ENCODE measurements around the gene PAFAH2. TPM values are rescaled to one million over a fixed set of nuclear protein-coding genes. Genes with fewer than 3 reads are reported as not detected.
A peak's percentile ranks its signal among the peaks of the same experiment; 100 is the strongest.

Gene PAFAH2
- total RNA-seq, 1 donor from 2014 or later = 10.7 TPM

DNA sequence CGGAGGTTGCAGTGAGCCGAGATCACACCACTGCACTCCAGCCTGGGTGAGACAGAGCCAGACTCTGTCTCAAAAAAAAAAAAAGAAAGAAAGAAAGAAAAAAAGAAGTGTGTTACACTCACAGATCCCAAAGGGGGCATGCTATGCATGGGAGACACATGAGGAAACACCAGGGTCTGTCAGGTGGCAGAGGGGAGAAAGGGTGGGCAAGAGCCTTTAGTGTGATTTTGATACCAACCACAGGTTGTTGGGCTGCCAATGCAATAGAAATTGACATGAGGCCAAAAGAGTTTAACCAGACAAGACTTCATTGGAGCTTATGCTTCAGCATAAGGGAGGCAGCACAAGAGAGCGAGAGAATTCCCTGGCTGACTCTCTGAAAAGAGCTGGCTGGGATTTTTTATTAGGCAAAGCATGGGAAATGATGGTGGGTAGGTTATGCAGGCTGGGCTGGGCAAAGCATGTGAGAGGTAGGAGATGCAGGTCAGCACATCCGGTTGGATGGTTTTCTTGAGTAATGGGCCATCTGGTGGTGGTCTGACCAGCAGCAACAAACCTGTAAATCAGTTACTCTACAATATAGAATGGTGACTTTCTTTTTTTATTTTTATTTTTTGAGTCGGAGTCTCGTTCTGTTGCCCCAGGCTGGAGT is 12.1 kb upstream of the PAFAH2 start:
- H3K4me1 Mint-ChIP-seq = peaks cover 19% of the 10 kb centered on the region
- no peak for DNase-seq (ENCODE audit: low read depth, low spot score)
- H3K9me3 Mint-ChIP-seq = no peaks in the 10 kb centered on the region
- no peaks in the 10 kb centered on the region for H3K27me3 Mint-ChIP-seq (ENCODE audit: low read depth)
- no peaks in the 10 kb centered on the region for H3K36me3 Mint-ChIP-seq (ENCODE audit: low read depth)
- TF ChIP-seq, protein P1, sequence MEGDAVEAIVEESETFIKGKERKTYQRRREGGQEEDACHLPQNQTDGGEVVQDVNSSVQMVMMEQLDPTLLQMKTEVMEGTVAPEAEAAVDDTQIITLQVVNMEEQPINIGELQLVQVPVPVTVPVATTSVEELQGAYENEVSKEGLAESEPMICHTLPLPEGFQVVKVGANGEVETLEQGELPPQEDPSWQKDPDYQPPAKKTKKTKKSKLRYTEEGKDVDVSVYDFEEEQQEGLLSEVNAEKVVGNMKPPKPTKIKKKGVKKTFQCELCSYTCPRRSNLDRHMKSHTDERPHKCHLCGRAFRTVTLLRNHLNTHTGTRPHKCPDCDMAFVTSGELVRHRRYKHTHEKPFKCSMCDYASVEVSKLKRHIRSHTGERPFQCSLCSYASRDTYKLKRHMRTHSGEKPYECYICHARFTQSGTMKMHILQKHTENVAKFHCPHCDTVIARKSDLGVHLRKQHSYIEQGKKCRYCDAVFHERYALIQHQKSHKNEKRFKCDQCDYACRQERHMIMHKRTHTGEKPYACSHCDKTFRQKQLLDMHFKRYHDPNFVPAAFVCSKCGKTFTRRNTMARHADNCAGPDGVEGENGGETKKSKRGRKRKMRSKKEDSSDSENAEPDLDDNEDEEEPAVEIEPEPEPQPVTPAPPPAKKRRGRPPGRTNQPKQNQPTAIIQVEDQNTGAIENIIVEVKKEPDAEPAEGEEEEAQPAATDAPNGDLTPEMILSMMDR (conservative IDR thresholded peaks at IDR 0.05) = peak; percentile 58
- no peak overlapping the region for H3K4me3 Mint-ChIP-seq
- no peak overlapping the region for H3K27ac Mint-ChIP-seq (ENCODE audit: unreplicated experiment)

DNA sequence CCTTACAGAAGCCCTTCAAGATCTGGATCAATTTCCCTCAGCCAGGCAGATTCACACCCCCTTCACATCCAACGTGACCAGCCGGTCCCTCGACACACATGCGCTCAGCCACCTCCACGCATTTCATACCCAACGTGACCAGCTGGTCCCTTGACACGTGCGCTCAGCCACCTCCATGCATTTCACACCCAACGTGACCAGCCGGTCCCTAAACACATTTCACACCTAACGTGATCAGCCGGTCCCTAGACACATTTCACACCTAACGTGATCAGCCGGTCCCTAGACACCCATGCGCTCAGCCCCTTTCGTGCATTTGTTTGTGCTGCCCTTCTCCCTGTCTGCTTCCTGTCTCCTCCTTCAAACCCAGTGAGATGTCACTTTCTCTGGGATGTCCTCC is 8.8 kb upstream of the PAFAH2 start:
- DNase-seq (ENCODE audit: low read depth, low spot score) = no peak
- Mint-ChIP-seq H3K27ac (ENCODE audit: unreplicated experiment) (peak overlapping the region; percentile 27), H3K27me3 (ENCODE audit: low read depth) (no peaks in the 10 kb centered on the region), H3K9me3 (no peaks in the 10 kb centered on the region), H3K4me3 (no peak overlapping the region), H3K36me3 (ENCODE audit: low read depth) (no peaks in the 10 kb centered on the region), H3K4me1 (peaks cover 24% of the 10 kb centered on the region)
- TF ChIP-seq, protein P1 (conservative IDR thresholded peaks at IDR 0.05) = no peak

- DNase-seq (ENCODE audit: low read depth, low spot score) = no peak
- Mint-ChIP-seq H3K4me3 (no peak overlapping the region), H3K4me1 (peaks cover 15% of the 10 kb centered on the region), H3K9me3 (no peaks in the 10 kb centered on the region), H3K27me3 (ENCODE audit: low read depth) (no peaks in the 10 kb centered on the region), H3K36me3 (ENCODE audit: low read depth) (no peaks in the 10 kb centered on the region), H3K27ac (ENCODE audit: unreplicated experiment) (no peak overlapping the region)
- TF ChIP-seq, protein P1 (conservative IDR thresholded peaks at IDR 0.05) = no peak
Measured at GRCh38 chr1:26005434-26006105, 7.7 kb upstream of the PAFAH2 start.

- Mint-ChIP-seq H3K9me3 (no peaks in the 10 kb centered on the region), H3K27me3 (ENCODE audit: low read depth) (no peaks in the 10 kb centered on the region), H3K4me1 (peaks cover 10% of the 10 kb centered on the region), H3K27ac (ENCODE audit: unreplicated experiment) (no peak overlapping the region), H3K4me3 (no peak overlapping the region), H3K36me3 (ENCODE audit: low read depth) (no peaks in the 10 kb centered on the region)
- DNase-seq (ENCODE audit: low read depth, low spot score) = no peak
- TF ChIP-seq, protein P1 (conservative IDR thresholded peaks at IDR 0.05) = no peak
Measured at GRCh38 chr1:26003756-26004155, 5.9 kb upstream of the PAFAH2 start.

DNA sequence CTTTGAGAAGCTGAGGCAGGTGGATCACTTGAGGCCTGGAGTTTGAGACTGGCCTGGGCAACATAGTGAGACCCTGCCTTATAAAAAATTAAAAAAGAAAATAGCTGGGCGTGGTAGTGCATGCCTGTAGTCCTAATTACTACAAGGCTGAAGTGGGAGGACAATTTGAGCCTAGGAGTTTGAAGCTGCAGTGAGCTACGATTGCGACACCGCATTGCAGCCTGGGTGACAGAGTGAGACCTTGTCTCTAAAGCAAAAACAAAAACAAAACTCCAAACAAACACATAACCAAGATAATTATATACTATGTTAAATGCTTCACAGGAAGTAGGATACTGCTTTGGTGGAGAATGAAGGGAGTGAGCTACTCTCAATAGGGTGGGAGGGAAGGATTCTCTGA is 5.4 kb upstream of the PAFAH2 start:
- Mint-ChIP-seq H3K36me3 (ENCODE audit: low read depth) (no peaks in the 10 kb centered on the region), H3K4me3 (no peak overlapping the region), H3K4me1 (peaks cover 15% of the 10 kb centered on the region), H3K27me3 (ENCODE audit: low read depth) (no peaks in the 10 kb centered on the region), H3K9me3 (no peaks in the 10 kb centered on the region), H3K27ac (ENCODE audit: unreplicated experiment) (no peak overlapping the region)
- TF ChIP-seq, protein P1 (conservative IDR thresholded peaks at IDR 0.05) = no peak
- no peak for DNase-seq (ENCODE audit: low read depth, low spot score)
